HepG2 (cell line): ENCODE measurements around the gene ESRP2. TPM values are rescaled to one million over a fixed set of nuclear protein-coding genes. Genes with fewer than 3 reads are reported as not detected.

Source experiments
- ETV6 ChIP-seq: sonication (generic); formaldehyde crosslinking; conservative IDR thresholded peaks from 2 replicates; pipeline ENCODE4 v1.4.0; 2020; ENCODE audit warnings: missing genetic modification reagents
- POLR2AphosphoS2 ChIP-seq: IDR thresholded peaks from 2 replicates; pipeline ENCODE4 v1.6.1; 2011; ENCODE audit warnings: low read depth, low read length, improper control_type of control experiment
- RNF2 ChIP-seq: fragments of 450-650 bp; conservative IDR thresholded peaks from 2 replicates; pipeline ENCODE4 v1.6.1; 2016; ENCODE audit warnings: low read depth
- TBX3 ChIP-seq: fragments of 450-650 bp; IDR thresholded peaks from 2 replicates; pipeline ENCODE4 v1.6.1; 2017; ENCODE audit warnings: antibody characterized with exemption, mild to moderate bottlenecking, inconsistent platforms, borderline replicate concordance
- ZNF101 ChIP-seq: sonication (generic); formaldehyde crosslinking; IDR thresholded peaks from 2 replicates; pipeline ENCODE4 v1.4.0; 2020; ENCODE audit warnings: mild to moderate bottlenecking, low read depth, missing genetic modification reagents, borderline replicate concordance
- ZNF326 ChIP-seq: sonication (generic); formaldehyde crosslinking; IDR thresholded peaks from 2 replicates; pipeline ENCODE4 v1.4.0; 2020; ENCODE audit warnings: missing genetic modification reagents, borderline replicate concordance
- ZNF331 ChIP-seq: sonication (generic); formaldehyde crosslinking; IDR thresholded peaks from 2 replicates; pipeline ENCODE4 v1.4.0; 2020; ENCODE audit warnings: missing genetic modification reagents
- ZNF337 ChIP-seq: sonication (generic); formaldehyde crosslinking; IDR thresholded peaks from 2 replicates; pipeline ENCODE4 v1.5.1; 2020; ENCODE audit warnings: missing genetic modification reagents, low read depth, mild to moderate bottlenecking, borderline replicate concordance
- ZNF644 ChIP-seq: IDR thresholded peaks from 2 replicates; pipeline ENCODE4 v1.6.1; 2016; ENCODE audit warnings: low read depth
- ZNF839 ChIP-seq: sonication (generic); formaldehyde crosslinking; IDR thresholded peaks from 2 replicates; pipeline ENCODE4 v1.4.0; 2020; ENCODE audit warnings: missing genetic modification reagents, mild to moderate bottlenecking, borderline replicate concordance
- polyA plus RNA-seq, 8 experiments: library from polyadenylated mRNA; depleted of rRNA in 3 of 8; stranded (reverse) in 7 of 8; unstranded in 1 of 8; fragments of >200 nt; fragmentation: Illumina TruSeq in 4 of 8; extraction: Trizol in 4 of 8; gene quantifications; 2 replicates each; pipeline versions ENCODE4 v1.2.1 to v1.2.3, GENCODE V29; 2011 to 2016; ENCODE audit warnings: low read depth in 4 of 8, missing spikeins in 1 of 8, mixed read lengths in 1 of 8; ENCODE audit not compliant: insufficient read depth in 1 of 8
- total RNA-seq, 5 experiments: library from RNA; depleted of rRNA; stranded (reverse); fragments of >200 nt; fragmentation: Illumina TruSeq; extraction: Trizol; gene quantifications; 2 replicates each; pipeline ENCODE4 v1.2.3, GENCODE V29; 2016; ENCODE audit warnings: low read depth in 1 of 5
- TF ChIP-seq, protein P1 (sequence below): fragments of 450-650 bp; IDR thresholded peaks from 2 replicates; pipeline ENCODE4 v1.6.1; 2016
- TF ChIP-seq, protein P2 (sequence below): sonication (generic); formaldehyde crosslinking; IDR thresholded peaks from 2 replicates; pipeline ENCODE4 v1.5.0; 2020; ENCODE audit warnings: mild to moderate bottlenecking, missing genetic modification reagents, borderline replicate concordance
- TF ChIP-seq, protein P3 (sequence below): sonication (generic); formaldehyde crosslinking; IDR thresholded peaks from 2 replicates; pipeline ENCODE4 v1.5.0; 2020; ENCODE audit warnings: missing genetic modification reagents, mild to moderate bottlenecking, borderline replicate concordance
- TF ChIP-seq, protein P4 (sequence below): sonication (generic); formaldehyde crosslinking; IDR thresholded peaks from 2 replicates; pipeline ENCODE4 v1.5.0; 2020; ENCODE audit warnings: mild to moderate bottlenecking, missing genetic modification reagents, moderate library complexity
- TF ChIP-seq, protein P5 (sequence below): IDR thresholded peaks from 2 replicates; pipeline ENCODE4 v1.6.1; 2012; ENCODE audit warnings: inconsistent platforms

ESRP2 gene
- total and polyA plus RNA-seq, 2 of the 13 experiments (the other 11 are each of a cell fraction or from before 2014, with no cell fraction given), result 21.1 to 32.4 TPM

DNA sequence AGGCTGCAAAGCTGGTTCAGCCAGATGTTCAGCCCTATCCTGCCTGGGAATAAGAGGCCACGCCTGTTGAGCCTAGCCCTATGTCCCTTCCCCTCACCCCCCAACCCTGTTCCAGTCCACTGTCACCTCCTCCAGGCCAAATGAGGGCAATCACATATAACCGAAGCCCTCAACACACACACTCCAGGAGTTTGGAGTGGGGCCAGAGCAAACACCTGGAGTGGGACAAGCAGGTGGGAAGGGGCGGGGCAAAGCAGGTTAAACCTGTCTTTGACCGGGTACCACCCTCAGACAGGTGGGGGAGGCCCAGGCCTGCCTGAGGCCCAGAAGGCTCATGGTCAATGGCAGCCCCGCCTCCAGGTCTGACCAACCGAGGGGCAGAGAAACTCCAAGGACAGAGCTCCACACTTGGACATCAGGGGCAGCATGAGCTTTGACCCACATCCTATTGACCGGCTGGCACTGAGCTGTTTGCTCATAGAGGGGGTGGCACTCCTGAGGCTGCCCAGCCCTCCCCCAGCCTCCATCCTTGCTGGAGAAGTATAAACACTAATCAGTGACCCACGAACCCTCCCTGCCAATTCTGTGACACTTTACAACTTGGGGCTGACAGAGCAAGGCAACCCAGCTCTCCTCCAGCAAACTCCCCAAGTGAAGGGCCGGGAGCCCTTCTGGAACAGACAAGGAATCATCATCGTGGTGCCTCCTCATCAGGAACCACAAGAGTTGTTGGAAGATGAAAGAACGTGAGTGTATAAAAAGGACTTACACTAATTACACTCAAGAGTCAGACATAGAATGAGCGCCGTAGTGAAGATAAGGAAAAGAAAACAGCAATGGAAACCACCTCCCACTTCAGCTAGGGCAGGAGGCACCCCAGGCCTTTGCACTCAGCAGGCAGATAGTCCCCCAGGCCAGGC lies 1.5 kb downstream of the ESRP2 start (continued):
- TF ChIP-seq, protein P1, sequence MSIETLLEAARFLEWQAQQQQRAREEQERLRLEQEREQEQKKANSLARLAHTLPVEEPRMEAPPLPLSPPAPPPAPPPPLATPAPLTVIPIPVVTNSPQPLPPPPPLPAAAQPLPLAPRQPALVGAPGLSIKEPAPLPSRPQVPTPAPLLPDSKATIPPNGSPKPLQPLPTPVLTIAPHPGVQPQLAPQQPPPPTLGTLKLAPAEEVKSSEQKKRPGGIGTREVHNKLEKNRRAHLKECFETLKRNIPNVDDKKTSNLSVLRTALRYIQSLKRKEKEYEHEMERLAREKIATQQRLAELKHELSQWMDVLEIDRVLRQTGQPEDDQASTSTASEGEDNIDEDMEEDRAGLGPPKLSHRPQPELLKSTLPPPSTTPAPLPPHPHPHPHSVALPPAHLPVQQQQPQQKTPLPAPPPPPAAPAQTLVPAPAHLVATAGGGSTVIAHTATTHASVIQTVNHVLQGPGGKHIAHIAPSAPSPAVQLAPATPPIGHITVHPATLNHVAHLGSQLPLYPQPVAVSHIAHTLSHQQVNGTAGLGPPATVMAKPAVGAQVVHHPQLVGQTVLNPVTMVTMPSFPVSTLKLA, result 0 out of 2 replicates have a peak, but pooled peaks have one; percentile 2
- TF ChIP-seq, protein P2, sequence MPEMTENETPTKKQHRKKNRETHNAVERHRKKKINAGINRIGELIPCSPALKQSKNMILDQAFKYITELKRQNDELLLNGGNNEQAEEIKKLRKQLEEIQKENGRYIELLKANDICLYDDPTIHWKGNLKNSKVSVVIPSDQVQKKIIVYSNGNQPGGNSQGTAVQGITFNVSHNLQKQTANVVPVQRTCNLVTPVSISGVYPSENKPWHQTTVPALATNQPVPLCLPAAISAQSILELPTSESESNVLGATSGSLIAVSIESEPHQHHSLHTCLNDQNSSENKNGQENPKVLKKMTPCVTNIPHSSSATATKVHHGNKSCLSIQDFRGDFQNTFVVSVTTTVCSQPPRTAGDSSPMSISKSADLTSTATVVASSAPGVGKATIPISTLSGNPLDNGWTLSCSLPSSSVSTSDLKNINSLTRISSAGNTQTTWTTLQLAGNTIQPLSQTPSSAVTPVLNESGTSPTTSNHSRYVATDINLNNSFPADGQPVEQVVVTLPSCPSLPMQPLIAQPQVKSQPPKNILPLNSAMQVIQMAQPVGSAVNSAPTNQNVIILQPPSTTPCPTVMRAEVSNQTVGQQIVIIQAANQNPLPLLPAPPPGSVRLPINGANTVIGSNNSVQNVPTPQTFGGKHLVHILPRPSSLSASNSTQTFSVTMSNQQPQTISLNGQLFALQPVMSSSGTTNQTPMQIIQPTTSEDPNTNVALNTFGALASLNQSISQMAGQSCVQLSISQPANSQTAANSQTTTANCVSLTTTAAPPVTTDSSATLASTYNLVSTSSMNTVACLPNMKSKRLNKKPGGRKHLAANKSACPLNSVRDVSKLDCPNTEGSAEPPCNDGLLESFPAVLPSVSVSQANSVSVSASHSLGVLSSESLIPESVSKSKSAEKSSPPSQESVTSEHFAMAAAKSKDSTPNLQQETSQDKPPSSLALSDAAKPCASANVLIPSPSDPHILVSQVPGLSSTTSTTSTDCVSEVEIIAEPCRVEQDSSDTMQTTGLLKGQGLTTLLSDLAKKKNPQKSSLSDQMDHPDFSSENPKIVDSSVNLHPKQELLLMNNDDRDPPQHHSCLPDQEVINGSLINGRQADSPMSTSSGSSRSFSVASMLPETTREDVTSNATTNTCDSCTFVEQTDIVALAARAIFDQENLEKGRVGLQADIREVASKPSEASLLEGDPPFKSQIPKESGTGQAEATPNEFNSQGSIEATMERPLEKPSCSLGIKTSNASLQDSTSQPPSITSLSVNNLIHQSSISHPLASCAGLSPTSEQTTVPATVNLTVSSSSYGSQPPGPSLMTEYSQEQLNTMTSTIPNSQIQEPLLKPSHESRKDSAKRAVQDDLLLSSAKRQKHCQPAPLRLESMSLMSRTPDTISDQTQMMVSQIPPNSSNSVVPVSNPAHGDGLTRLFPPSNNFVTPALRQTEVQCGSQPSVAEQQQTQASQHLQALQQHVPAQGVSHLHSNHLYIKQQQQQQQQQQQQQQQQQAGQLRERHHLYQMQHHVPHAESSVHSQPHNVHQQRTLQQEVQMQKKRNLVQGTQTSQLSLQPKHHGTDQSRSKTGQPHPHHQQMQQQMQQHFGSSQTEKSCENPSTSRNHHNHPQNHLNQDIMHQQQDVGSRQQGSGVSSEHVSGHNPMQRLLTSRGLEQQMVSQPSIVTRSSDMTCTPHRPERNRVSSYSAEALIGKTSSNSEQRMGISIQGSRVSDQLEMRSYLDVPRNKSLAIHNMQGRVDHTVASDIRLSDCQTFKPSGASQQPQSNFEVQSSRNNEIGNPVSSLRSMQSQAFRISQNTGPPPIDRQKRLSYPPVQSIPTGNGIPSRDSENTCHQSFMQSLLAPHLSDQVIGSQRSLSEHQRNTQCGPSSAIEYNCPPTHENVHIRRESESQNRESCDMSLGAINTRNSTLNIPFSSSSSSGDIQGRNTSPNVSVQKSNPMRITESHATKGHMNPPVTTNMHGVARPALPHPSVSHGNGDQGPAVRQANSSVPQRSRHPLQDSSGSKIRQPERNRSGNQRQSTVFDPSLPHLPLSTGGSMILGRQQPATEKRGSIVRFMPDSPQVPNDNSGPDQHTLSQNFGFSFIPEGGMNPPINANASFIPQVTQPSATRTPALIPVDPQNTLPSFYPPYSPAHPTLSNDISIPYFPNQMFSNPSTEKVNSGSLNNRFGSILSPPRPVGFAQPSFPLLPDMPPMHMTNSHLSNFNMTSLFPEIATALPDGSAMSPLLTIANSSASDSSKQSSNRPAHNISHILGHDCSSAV, result no peak
- TF ChIP-seq ZNF331 (CRISPR knock-in tag) (peak; percentile 36; the same call in 1 of the 2 replicates), TBX3 (peak; percentile 65; the same call in 1 of the 2 replicates), RNF2 (no peak), ZNF337 (CRISPR knock-in tag) (0 out of 2 replicates have a peak, but pooled peaks have one; percentile 25), POLR2AphosphoS2 (peak; percentile 90), ZNF839 (no peak), ETV6 (CRISPR knock-in tag) (0 out of 2 replicates have a peak, but pooled peaks have one; percentile 24), ZNF101 (CRISPR knock-in tag) (0 out of 2 replicates have a peak, but pooled peaks have one; percentile 81), ZNF326 (CRISPR knock-in tag) (no peak), ZNF644 (CRISPR knock-in tag) (0 out of 2 replicates have a peak, but pooled peaks have one; percentile 12)
- TF ChIP-seq, protein P3, sequence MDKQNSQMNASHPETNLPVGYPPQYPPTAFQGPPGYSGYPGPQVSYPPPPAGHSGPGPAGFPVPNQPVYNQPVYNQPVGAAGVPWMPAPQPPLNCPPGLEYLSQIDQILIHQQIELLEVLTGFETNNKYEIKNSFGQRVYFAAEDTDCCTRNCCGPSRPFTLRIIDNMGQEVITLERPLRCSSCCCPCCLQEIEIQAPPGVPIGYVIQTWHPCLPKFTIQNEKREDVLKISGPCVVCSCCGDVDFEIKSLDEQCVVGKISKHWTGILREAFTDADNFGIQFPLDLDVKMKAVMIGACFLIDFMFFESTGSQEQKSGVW (CRISPR knock-in tag), result no peak
- TF ChIP-seq, protein P4, sequence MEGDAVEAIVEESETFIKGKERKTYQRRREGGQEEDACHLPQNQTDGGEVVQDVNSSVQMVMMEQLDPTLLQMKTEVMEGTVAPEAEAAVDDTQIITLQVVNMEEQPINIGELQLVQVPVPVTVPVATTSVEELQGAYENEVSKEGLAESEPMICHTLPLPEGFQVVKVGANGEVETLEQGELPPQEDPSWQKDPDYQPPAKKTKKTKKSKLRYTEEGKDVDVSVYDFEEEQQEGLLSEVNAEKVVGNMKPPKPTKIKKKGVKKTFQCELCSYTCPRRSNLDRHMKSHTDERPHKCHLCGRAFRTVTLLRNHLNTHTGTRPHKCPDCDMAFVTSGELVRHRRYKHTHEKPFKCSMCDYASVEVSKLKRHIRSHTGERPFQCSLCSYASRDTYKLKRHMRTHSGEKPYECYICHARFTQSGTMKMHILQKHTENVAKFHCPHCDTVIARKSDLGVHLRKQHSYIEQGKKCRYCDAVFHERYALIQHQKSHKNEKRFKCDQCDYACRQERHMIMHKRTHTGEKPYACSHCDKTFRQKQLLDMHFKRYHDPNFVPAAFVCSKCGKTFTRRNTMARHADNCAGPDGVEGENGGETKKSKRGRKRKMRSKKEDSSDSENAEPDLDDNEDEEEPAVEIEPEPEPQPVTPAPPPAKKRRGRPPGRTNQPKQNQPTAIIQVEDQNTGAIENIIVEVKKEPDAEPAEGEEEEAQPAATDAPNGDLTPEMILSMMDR, result peak; percentile 43
- TF ChIP-seq, protein P5, sequence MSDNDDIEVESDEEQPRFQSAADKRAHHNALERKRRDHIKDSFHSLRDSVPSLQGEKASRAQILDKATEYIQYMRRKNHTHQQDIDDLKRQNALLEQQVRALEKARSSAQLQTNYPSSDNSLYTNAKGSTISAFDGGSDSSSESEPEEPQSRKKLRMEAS, result peak; percentile 66; the same call in 1 of the 2 replicates
